Measurements from ENCODE around the gene IQCF5.
"Not testable (repeated sequence)": the region's sequence is repeated elsewhere in the genome, so short reads cannot be mapped to it uniquely, and the experiment has no call there.

DNA sequence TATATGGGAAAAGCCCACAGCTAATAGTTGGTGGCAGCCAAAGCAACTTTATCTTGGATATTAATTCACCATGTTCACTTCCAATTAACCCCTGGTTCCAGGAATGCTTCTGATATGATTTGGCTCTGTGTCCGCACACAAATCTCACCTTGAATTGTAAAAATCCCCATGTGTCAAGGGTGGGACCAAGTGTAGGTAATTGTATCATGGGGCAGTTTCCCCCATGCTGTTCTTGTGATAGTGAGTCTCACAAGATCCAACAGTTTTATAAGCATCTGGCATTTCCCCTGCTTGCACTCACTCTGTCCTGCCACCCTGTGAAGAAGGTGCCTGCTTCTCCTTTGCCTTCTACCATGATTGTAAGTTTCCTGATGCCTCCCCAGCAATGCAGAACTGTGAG, 6.5 kb downstream of the IQCF5 start:
- not testable (repeated sequence) for TF ChIP-seq CTCF (conservative IDR thresholded peaks at IDR 0.05 in 1 of 2, IDR thresholded peaks at IDR 0.05 in 1 of 2; ENCODE audit: extremely low read depth in 1 of 2, insufficient read depth in 1 of 2, low read depth in 1 of 2, low read length in 2 of 2); EZH2 (IDR thresholded peaks at IDR 0.05; ENCODE audit: borderline replicate concordance, low read length)

Measured in mammary epithelial cell (primary cell).